Measurements from ENCODE around the gene NUP160.

DNA sequence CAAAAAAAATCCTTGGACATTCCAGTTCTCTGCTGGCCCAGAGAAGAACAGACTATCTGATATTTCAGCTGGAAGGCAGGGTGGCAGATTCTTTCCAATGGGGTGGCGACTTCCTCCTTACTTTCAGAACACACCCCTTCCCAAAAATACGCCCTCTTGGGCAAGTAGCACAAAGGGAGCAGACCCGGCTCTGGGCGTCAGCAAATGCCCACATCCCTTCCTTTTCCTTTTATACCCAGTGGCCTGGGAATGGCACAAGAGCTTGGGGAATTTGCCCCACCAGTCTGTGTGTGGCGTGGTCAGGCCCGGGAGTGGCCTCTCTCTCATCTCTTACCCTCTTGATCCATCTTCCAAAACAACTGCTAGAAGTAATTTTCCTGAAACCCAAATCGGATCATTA is 33.0 kb upstream of the NUP160 start:
- TF ChIP-seq POLR2A (IDR thresholded peaks at IDR 0.05), result no peak
- TF ChIP-seq, protein P1, sequence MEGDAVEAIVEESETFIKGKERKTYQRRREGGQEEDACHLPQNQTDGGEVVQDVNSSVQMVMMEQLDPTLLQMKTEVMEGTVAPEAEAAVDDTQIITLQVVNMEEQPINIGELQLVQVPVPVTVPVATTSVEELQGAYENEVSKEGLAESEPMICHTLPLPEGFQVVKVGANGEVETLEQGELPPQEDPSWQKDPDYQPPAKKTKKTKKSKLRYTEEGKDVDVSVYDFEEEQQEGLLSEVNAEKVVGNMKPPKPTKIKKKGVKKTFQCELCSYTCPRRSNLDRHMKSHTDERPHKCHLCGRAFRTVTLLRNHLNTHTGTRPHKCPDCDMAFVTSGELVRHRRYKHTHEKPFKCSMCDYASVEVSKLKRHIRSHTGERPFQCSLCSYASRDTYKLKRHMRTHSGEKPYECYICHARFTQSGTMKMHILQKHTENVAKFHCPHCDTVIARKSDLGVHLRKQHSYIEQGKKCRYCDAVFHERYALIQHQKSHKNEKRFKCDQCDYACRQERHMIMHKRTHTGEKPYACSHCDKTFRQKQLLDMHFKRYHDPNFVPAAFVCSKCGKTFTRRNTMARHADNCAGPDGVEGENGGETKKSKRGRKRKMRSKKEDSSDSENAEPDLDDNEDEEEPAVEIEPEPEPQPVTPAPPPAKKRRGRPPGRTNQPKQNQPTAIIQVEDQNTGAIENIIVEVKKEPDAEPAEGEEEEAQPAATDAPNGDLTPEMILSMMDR (IDR thresholded peaks at IDR 0.05), result no peak

Measured in thyroid gland (tissue), 4 donors.